H1 (cell line): ENCODE data around the gene EML1. TPM values are rescaled to one million over a fixed set of nuclear protein-coding genes. Genes with fewer than 3 reads are reported as not detected.

ENCODE experiments used
- ATF2 ChIP-seq: IDR thresholded peaks from 2 replicates; pipeline ENCODE4 v1.6.1; 2012; ENCODE audit warnings: low read length, inconsistent platforms
- CEBPB ChIP-seq: IDR thresholded peaks from 2 replicates; pipeline ENCODE4 v1.6.1; 2012; ENCODE audit warnings: low read depth, low read length
- GTF2F1 ChIP-seq: IDR thresholded peaks from 2 replicates; pipeline ENCODE4 v1.6.1; 2012; ENCODE audit warnings: low read depth, low read length, improper control_type of control experiment, borderline replicate concordance
- RNF2 ChIP-seq: fragments of 200-900, 300-1000 bp; sonication (generic); IDR thresholded peaks from 2 replicates; pipeline ENCODE4 v1.7.1; 2016; ENCODE audit warnings: borderline replicate concordance, low read depth, mild to moderate bottlenecking, antibody characterized with exemption, low read length; ENCODE audit not compliant: poor library complexity, severe bottlenecking; ENCODE audit errors: missing control alignments
- SAP30 ChIP-seq: fragments of 300-600 bp; sonication (generic); IDR thresholded peaks from 2 replicates; pipeline ENCODE4 v1.7.1; 2012; ENCODE audit warnings: low read length, moderate library complexity, mild to moderate bottlenecking, inconsistent platforms; ENCODE audit not compliant: insufficient read depth, insufficient replicate concordance
- SP1 ChIP-seq: IDR thresholded peaks from 2 replicates; pipeline ENCODE4 v1.6.1; 2011; ENCODE audit warnings: low read depth, low read length
- SUZ12 ChIP-seq: fragments of 200-600 bp; sonication (generic); IDR thresholded peaks from 2 replicates; pipeline ENCODE4 v1.6.1; 2012; ENCODE audit warnings: mild to moderate bottlenecking, inconsistent platforms, low read length, moderate library complexity, mixed read lengths
- TAF1 ChIP-seq: IDR thresholded peaks from 2 replicates; pipeline ENCODE4 v1.6.1; 2011; ENCODE audit warnings: mild to moderate bottlenecking, low read depth, low read length
- polyA plus RNA-seq, 7 experiments: library from polyadenylated mRNA; depleted of rRNA in 3 of 7; stranded (reverse) in 5 of 7; unstranded in 2 of 7; fragments of >200 nt in 5 of 7; fragments of 200-250 nt in 2 of 7; gene quantifications; 1 replicate in 5 of 7; 2 replicates in 1 of 7; 4 replicates in 1 of 7; pipeline versions ENCODE4 v1.2.1 to v1.2.3, GENCODE V29; 2011 to 2013; ENCODE audit warnings: missing spikeins in 2 of 7, mixed read lengths in 2 of 7
- total RNA-seq: library from RNA; stranded (reverse); fragmentation: NEBNext Ultra II Directional; extraction: Animal tissue kit (Norgen Biotek cat#: 25700); gene quantifications from 2 replicates; pipeline ENCODE4 v1.2.1, GENCODE V29; 2021

Gene EML1
- total and polyA plus RNA-seq, 2 of the 8 experiments (the other 6 are each of a cell fraction or from before 2014, with no cell fraction given), result 11.1 to 24.7 TPM

GRCh38 chr14:99749142-99749541 is 44.1 kb upstream of the EML1 start (continued):
- TF ChIP-seq TAF1 (no peak), SUZ12 (no peak), GTF2F1 (no peak), SP1 (no peak), CEBPB (no peak), SAP30 (no peak), RNF2 (no peak), ATF2 (no peak)
